GM18867 (cell line): ENCODE measurements around the gene PGP.

Source experiments
- ATAC-seq: cut with Tn5 transposase; IDR thresholded peaks from one replicate; pipeline ENCODE4 v1.9.1; 2021; ENCODE audit warnings: mild to moderate bottlenecking, moderate library complexity; ENCODE audit not compliant: unreplicated experiment

PGP gene

GRCh38 chr16:2167068-2167638 is 47.5 kb downstream of the PGP start:
- ATAC-seq = no peak

DNA sequence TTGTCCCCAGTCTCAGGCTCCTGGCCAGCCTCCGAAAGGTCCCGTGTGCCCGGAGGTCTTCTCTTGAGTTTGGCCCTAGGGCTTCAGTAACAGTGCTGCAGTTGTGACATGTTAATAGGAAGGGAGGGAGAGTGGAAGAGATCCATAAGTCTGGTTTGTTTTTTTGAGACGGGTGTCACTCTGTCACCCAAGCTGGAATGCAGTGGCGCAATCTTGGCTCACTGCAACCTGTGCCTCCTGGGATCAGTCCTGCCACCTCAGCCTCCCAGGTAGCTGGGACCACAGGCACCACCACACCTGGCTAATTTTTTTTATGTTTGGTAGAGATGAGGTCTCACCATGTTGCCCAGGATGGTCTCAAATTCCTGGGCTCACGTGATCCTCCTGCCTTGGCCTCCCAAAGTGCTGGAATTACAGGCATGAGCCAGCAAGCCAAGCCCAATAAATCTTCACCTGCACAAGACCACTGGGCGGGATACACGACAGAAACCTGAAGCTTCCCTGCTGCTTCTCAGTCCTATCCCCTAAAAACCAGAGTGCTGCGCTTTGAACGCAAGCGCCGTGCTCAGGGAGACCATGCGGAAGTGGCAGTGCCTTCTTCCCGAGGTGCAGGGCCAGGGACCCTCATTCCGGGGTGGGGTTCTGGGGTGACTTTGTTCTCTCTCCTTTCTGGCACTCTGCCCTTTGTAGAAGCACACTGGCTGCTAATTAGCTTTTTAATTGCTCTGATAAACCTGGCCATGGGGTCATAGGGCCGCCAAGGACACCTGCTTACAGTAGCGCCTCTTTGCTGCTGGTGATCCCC is 48.2 kb downstream of the PGP start:
- no peak for ATAC-seq

GRCh38 chr16:2165861-2166260 is 48.8 kb downstream of the PGP start:
- ATAC-seq = no peak

- ATAC-seq = no peak
Measured at GRCh38 chr16:2163211-2163881, 51.3 kb downstream of the PGP start.

- ATAC-seq = no peak
Measured at GRCh38 chr16:2162676-2163118, 51.9 kb downstream of the PGP start.

DNA sequence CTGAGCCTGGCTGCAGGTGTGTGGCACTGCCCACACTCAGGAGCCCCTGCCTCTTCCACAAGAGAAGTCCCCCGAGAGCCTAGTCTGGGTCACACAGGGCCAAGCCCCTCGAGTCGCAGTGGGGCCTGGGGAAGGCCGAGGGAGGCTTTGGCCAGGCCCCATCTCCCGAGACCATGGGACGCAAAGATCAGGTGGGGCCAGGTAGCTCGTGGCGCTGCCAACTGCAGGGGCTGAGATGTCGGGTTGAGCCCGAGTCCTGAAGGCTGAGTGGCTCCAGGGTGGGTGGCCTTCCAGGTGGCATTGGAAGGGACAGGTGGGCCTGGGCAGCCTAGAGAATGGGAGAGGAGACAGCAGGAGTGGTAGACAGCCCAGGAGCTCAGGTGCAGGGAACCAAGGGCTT is 52.7 kb downstream of the PGP start:
- no peak for ATAC-seq
